ENCODE measurements around the gene ATP2C2. TPM values are rescaled to one million over a fixed set of nuclear protein-coding genes. Genes with fewer than 3 reads are reported as not detected.

The ATP2C2 gene
- total and polyA plus RNA-seq, 2 experiments from 2014 or later = 0.53 TPM; not detected in 1

GRCh38 chr16:84482951-84483881 lies 114.9 kb downstream of the ATP2C2 start:
- no peak for DNase-seq (ENCODE audit: low read depth in 1 of 2, low spot score in 1 of 2)
- Histone ChIP-seq H3K27ac (no peak overlapping the region), H3K4me3 (no peak overlapping the region), H3K36me3 (peaks cover 1% of the 10 kb centered on the region), H3K27me3 (no peaks in the 10 kb centered on the region), H3K4me1 (ENCODE audit: low read depth) (no peaks in the 10 kb centered on the region), H3K9me3 (ENCODE audit: low read depth) (no peaks in the 10 kb centered on the region)
- TF ChIP-seq CTCF (IDR thresholded peaks at IDR 0.05; ENCODE audit: low read depth, low read length) = no peak

- no peak for TF ChIP-seq CTCF (IDR thresholded peaks at IDR 0.05; ENCODE audit: low read depth, low read length)
- Histone ChIP-seq H3K4me3 (no peak overlapping the region), H3K27ac (no peak overlapping the region), H3K4me1 (ENCODE audit: low read depth) (no peaks in the 10 kb centered on the region), H3K36me3 (peaks cover 5% of the 10 kb centered on the region), H3K9me3 (ENCODE audit: low read depth) (no peaks in the 10 kb centered on the region), H3K27me3 (no peaks in the 10 kb centered on the region)
- DNase-seq (ENCODE audit: low read depth in 1 of 2, low spot score in 1 of 2) = no peak
Observed at GRCh38 chr16:84483882-84484565, 115.7 kb downstream of the ATP2C2 start.

- DNase-seq (ENCODE audit: low read depth in 1 of 2, low spot score in 1 of 2) = peak; percentile 62 to 78
- H3K27ac ChIP-seq = no peak overlapping the region
- no peaks in the 10 kb centered on the region for H3K27me3 ChIP-seq
- H3K4me3 ChIP-seq = no peak overlapping the region
- H3K9me3 ChIP-seq (ENCODE audit: low read depth) = no peaks in the 10 kb centered on the region
- peaks cover 7% of the 10 kb centered on the region for H3K36me3 ChIP-seq
- peak; percentile 83 for TF ChIP-seq CTCF (IDR thresholded peaks at IDR 0.05; ENCODE audit: low read depth, low read length)
- no peaks in the 10 kb centered on the region for H3K4me1 ChIP-seq (ENCODE audit: low read depth)
Observed at GRCh38 chr16:84484579-84485254, 116.4 kb downstream of the ATP2C2 start.

- no peak overlapping the region for H3K4me3 ChIP-seq
- no peaks in the 10 kb centered on the region for H3K27me3 ChIP-seq
- no peak overlapping the region for H3K27ac ChIP-seq
- no peaks in the 10 kb centered on the region for H3K4me1 ChIP-seq (ENCODE audit: low read depth)
- no peak for TF ChIP-seq CTCF (IDR thresholded peaks at IDR 0.05; ENCODE audit: low read depth, low read length)
- H3K9me3 ChIP-seq (ENCODE audit: low read depth) = no peaks in the 10 kb centered on the region
- DNase-seq (ENCODE audit: low read depth in 1 of 2, low spot score in 1 of 2) = no peak
- H3K36me3 ChIP-seq = peaks cover 7% of the 10 kb centered on the region
Observed at GRCh38 chr16:84485255-84486010, 117.1 kb downstream of the ATP2C2 start.

GRCh38 chr16:84486126-84486525 lies 117.8 kb downstream of the ATP2C2 start:
- TF ChIP-seq CTCF (IDR thresholded peaks at IDR 0.05; ENCODE audit: low read depth, low read length) = no peak
- H3K4me1 ChIP-seq (ENCODE audit: low read depth) = no peaks in the 10 kb centered on the region
- H3K36me3 ChIP-seq = peaks cover 7% of the 10 kb centered on the region
- no peaks in the 10 kb centered on the region for H3K27me3 ChIP-seq
- DNase-seq (ENCODE audit: low read depth in 1 of 2, low spot score in 1 of 2) = no peak
- no peak overlapping the region for H3K4me3 ChIP-seq
- no peak overlapping the region for H3K27ac ChIP-seq
- no peaks in the 10 kb centered on the region for H3K9me3 ChIP-seq (ENCODE audit: low read depth)
